HEK293 (cell line): ENCODE results near the gene MACF1.

ENCODE experiments used
- CTCF ChIA-PET: fragments of 350-600 bp; formaldehyde crosslinking; extraction: SDS; loops from one replicate; lab custom pipeline; 2021; ENCODE audit warnings: antibody characterized with exemption; lab: Yijun Ruan, JAX
- POLR2A ChIA-PET: fragments of 300-600 bp; formaldehyde crosslinking; extraction: SDS; loops from one replicate; lab custom pipeline; 2020; ENCODE audit warnings: antibody characterized with exemption, inconsistent platforms; lab: Yijun Ruan, JAX
- H3K27ac ChIP-seq: fragments of 200-500 bp; sonication (Bioruptor generic); 2 replicates; pipeline ENCODE4 v1.5.1; 2014; ENCODE audit warnings: low read depth, low read length, control low read depth, inconsistent platforms; ENCODE audit errors: extremely low read depth
- H3K36me3 ChIP-seq, 2 experiments: fragments of 200-500 bp in 1 of 2; sonication (Bioruptor generic) in 1 of 2; 1 replicate in 1 of 2; 2 replicates in 1 of 2; pipeline ENCODE4 v1.5.1; 2014 to 2017; ENCODE audit warnings: inconsistent platforms in 2 of 2, low read length in 2 of 2; ENCODE audit not compliant: control insufficient read depth in 2 of 2, insufficient read depth in 1 of 2
- H3K4me1 ChIP-seq: fragments of 200-500 bp; sonication (Bioruptor generic); 2 replicates; pipeline ENCODE4 v1.5.1; 2014; ENCODE audit warnings: mild to moderate bottlenecking, low read length, inconsistent platforms; ENCODE audit not compliant: control insufficient read depth, insufficient read depth
- H3K4me3 ChIP-seq: 2 replicates; pipeline ENCODE4 v1.5.1; 2011; ENCODE audit warnings: low read depth, mild to moderate bottlenecking, control low read depth, low read length, moderate library complexity
- H3K9me3 ChIP-seq: fragments of 200-500 bp; sonication (Bioruptor generic); 2 replicates; pipeline ENCODE4 v1.5.1; 2014; ENCODE audit warnings: low read depth, low read length, inconsistent platforms; ENCODE audit not compliant: control insufficient read depth, insufficient read depth
- ATF2 ChIP-seq: fragments of 450-650 bp; formaldehyde crosslinking; IDR thresholded peaks from 2 replicates; pipeline ENCODE4 v1.5.1; 2016; ENCODE audit warnings: missing biosample characterization, missing genetic modification characterization, low read depth
- CTCF ChIP-seq: fragments of 450-650 bp; formaldehyde crosslinking; IDR thresholded peaks from 2 replicates; pipeline ENCODE4 v1.5.1; 2016; ENCODE audit warnings: missing biosample characterization, missing genetic modification characterization
- HOXC10 ChIP-seq: sonication (generic); formaldehyde crosslinking; IDR thresholded peaks from 2 replicates; pipeline ENCODE4 v1.8.1; 2023; ENCODE audit warnings: mild to moderate bottlenecking, missing genetic modification reagents
- REPIN1 ChIP-seq: fragments of 450-650 bp; formaldehyde crosslinking; IDR thresholded peaks from 2 replicates; pipeline ENCODE4 v1.5.1; 2017; ENCODE audit warnings: missing biosample characterization, missing genetic modification characterization, low read depth
- SCRT2 ChIP-seq: fragments of 450-650 bp; formaldehyde crosslinking; IDR thresholded peaks from 2 replicates; pipeline ENCODE4 v1.5.1; 2016; ENCODE audit warnings: missing biosample characterization, missing genetic modification characterization
- YY1 ChIP-seq: fragments of 450-650 bp; formaldehyde crosslinking; IDR thresholded peaks from 2 replicates; pipeline ENCODE4 v1.5.1; 2018; ENCODE audit warnings: missing biosample characterization, missing genetic modification characterization
- ZBTB44 ChIP-seq: fragments of 450-650 bp; IDR thresholded peaks from 2 replicates; pipeline ENCODE4 v1.5.1; 2018; ENCODE audit warnings: missing biosample characterization, mild to moderate bottlenecking, missing genetic modification characterization
- ZBTB6 ChIP-seq: fragments of 450-650 bp; formaldehyde crosslinking; IDR thresholded peaks from 2 replicates; pipeline ENCODE4 v1.5.1; 2017; ENCODE audit warnings: missing biosample characterization, missing genetic modification characterization
- ZNF121 ChIP-seq: fragments of 450-650 bp; formaldehyde crosslinking; IDR thresholded peaks from 2 replicates; pipeline ENCODE4 v1.5.1; 2016; ENCODE audit warnings: missing biosample characterization, missing genetic modification characterization
- ZNF146 ChIP-seq: fragments of 450-650 bp; formaldehyde crosslinking; IDR thresholded peaks from 2 replicates; pipeline ENCODE4 v1.5.1; 2016; ENCODE audit warnings: missing biosample characterization, missing genetic modification characterization
- ZNF148 ChIP-seq: fragments of 450-650 bp; formaldehyde crosslinking; IDR thresholded peaks from 2 replicates; pipeline ENCODE4 v1.5.0; 2017; ENCODE audit warnings: missing biosample characterization, missing genetic modification characterization, borderline replicate concordance
- ZNF184 ChIP-seq: fragments of 450-650 bp; IDR thresholded peaks from 2 replicates; pipeline ENCODE4 v1.5.1; 2018; ENCODE audit warnings: missing biosample characterization, mild to moderate bottlenecking, missing genetic modification characterization
- ZNF23 ChIP-seq: fragments of 450-650 bp; formaldehyde crosslinking; IDR thresholded peaks from 2 replicates; pipeline ENCODE4 v1.5.1; 2016; ENCODE audit warnings: missing biosample characterization, missing genetic modification characterization, borderline replicate concordance
- ZNF280D ChIP-seq: fragments of 450-650 bp; formaldehyde crosslinking; IDR thresholded peaks from 2 replicates; pipeline ENCODE4 v1.5.1; 2016; ENCODE audit warnings: missing biosample characterization, missing genetic modification characterization
- ZNF423 ChIP-seq: fragments of 450-650 bp; formaldehyde crosslinking; IDR thresholded peaks from 2 replicates; pipeline ENCODE4 v1.5.1; 2016; ENCODE audit warnings: missing biosample characterization, missing genetic modification characterization
- ZNF529 ChIP-seq: fragments of 450-650 bp; formaldehyde crosslinking; IDR thresholded peaks from 2 replicates; pipeline ENCODE4 v1.5.1; 2017; ENCODE audit warnings: missing genetic modification characterization, missing biosample characterization; ENCODE audit not compliant: insufficient replicate concordance
- ZNF555 ChIP-seq: fragments of 450-650 bp; formaldehyde crosslinking; conservative IDR thresholded peaks from 2 replicates; pipeline ENCODE4 v1.5.1; 2017; ENCODE audit warnings: missing biosample characterization, mild to moderate bottlenecking, missing genetic modification characterization, inconsistent platforms
- ZNF561 ChIP-seq: fragments of 450-650 bp; IDR thresholded peaks from 2 replicates; pipeline ENCODE4 v1.5.1; 2018; ENCODE audit warnings: missing biosample characterization, missing genetic modification characterization, borderline replicate concordance

The MACF1 gene

GRCh38 chr1:39326836-39327235 is 122.3 kb downstream of the MACF1 start (continued):
- TF ChIP-seq ZNF121 (tag by site-specific recombination) (no peak), ZBTB6 (tag by site-specific recombination) (no peak), ZNF561 (tag by site-specific recombination) (no peak), YY1 (tag by site-specific recombination) (no peak), ZBTB44 (tag by site-specific recombination) (no peak), SCRT2 (tag by site-specific recombination) (no peak), CTCF (no peak)

- H3K4me1 ChIP-seq = no peaks in the 10 kb centered on the region
- peaks cover 9 to 80% of the 10 kb centered on the region in 2 experiments; a peak in 2 of 3 replicates for H3K36me3 ChIP-seq
- no peak overlapping the region for H3K4me3 ChIP-seq
- no peak for TF ChIP-seq ATF2 (tag by site-specific recombination)
- TF ChIP-seq REPIN1 (tag by site-specific recombination) = no peak
- no peak for TF ChIP-seq ZNF423 (tag by site-specific recombination)
- TF ChIP-seq ZNF146 (tag by site-specific recombination) = no peak
- no peak for TF ChIP-seq ZBTB6 (tag by site-specific recombination)
- TF ChIP-seq ZNF529 = no peak
- TF ChIP-seq ZNF184 (tag by site-specific recombination) = no peak
- no peak for TF ChIP-seq ZNF555 (tag by site-specific recombination)
- no peak for TF ChIP-seq HOXC10
- no peak for TF ChIP-seq ZNF148 (tag by site-specific recombination)
- TF ChIP-seq ZNF280D (tag by site-specific recombination) = no peak
- no peak for TF ChIP-seq ZNF23 (tag by site-specific recombination)
- no peak overlapping the region for H3K27ac ChIP-seq
- POLR2A ChIA-PET = no interaction called here
- no peaks in the 10 kb centered on the region for H3K9me3 ChIP-seq
- CTCF ChIA-PET = interaction anchor here (0.7 to 1.4 kb wide), 4 partner anchors 79 to 211 kb away, joined by 3 to 7 read pairs (median 5); no protein-coding TSS in a partner anchor
These were observed 123.6 kb downstream of the MACF1 start for GRCh38 chr1:39328095-39328494.
